Mucosa of descending colon (tissue), 3 donors: ENCODE measurements around the gene HSD11B1. TPM values are rescaled to one million over a fixed set of nuclear protein-coding genes. Genes with fewer than 3 reads are reported as not detected.

Experiments
- ATAC-seq: fragments of 200-7000 bp; cut with Tn5 transposase; one replicate; pipeline ENCODE4 v1.9.1; 2020; ENCODE audit warnings: mild to moderate bottlenecking, moderate library complexity
- DNase-seq, 3 donors: peaks; one replicate each; pipeline ENCODE4 v3.0.0-alpha.2; 2020
- H3K36me3 ChIP-seq: fragments of 200-600 bp; one replicate; pipeline ENCODE4 v1.8.0; 2021; ENCODE audit warnings: low read depth, mild to moderate bottlenecking
- H3K4me1 ChIP-seq: fragments of 200-600 bp; one replicate; pipeline ENCODE4 v1.8.0; 2021; ENCODE audit warnings: low read depth, mild to moderate bottlenecking
- H3K4me3 ChIP-seq: fragments of 200-600 bp; one replicate; pipeline ENCODE4 v1.8.0; 2021; ENCODE audit warnings: mild to moderate bottlenecking
- H3K9me3 ChIP-seq: fragments of 200-600 bp; one replicate; pipeline ENCODE4 v1.8.0; 2021; ENCODE audit warnings: mild to moderate bottlenecking
- CTCF ChIP-seq: fragments of 200-600 bp; IDR thresholded peaks from one replicate; pipeline ENCODE4 v1.8.0; 2022; ENCODE audit warnings: antibody characterized with exemption, mild to moderate bottlenecking
- intact Hi-C, 2 donors: fragments of 100-400 bp; cut with DNase I in 1 of 2; cut with micrococcal nuclease in 1 of 2; formaldehyde crosslinking; loops; one replicate each; pipeline versions ENCODE4 v1.11.0 to v1.11.1; 2022; cut with DNase I, micrococcal nuclease
- total RNA-seq, 3 donors: library from RNA; stranded (reverse); fragmentation: NEBNext Ultra II Directional in 2 of 3; extraction: Animal tissue kit (Norgen Biotek cat#: 25700) in 2 of 3; gene quantifications; one replicate each; pipeline versions ENCODE4 v1.2.1 to v1.2.4, GENCODE V29; 2021 to 2023
- donor health status: DM: no; HTN: no; CAD: no; lungs with moderate emphysema.
- donor health status: DM: no; HTN: no; CAD: no.
- donor health status: DM: no; HTN: yes; CAD: no.

HSD11B1 gene
- total RNA-seq, 3 donors from 2014 or later: 2.8 to 5.7 TPM; not detected in 1

GRCh38 chr1:209783386-209783785 lies 78.7 kb downstream of the HSD11B1 start:
- ATAC-seq (no peak), DNase-seq (no peak)
- intact Hi-C loops: no loop called here
- H3K36me3 ChIP-seq: no peaks in the 10 kb centered on the region
- H3K4me1 ChIP-seq: peaks cover 11% of the 10 kb centered on the region
- TF ChIP-seq CTCF: no peak
- H3K9me3 ChIP-seq: no peaks in the 10 kb centered on the region
- H3K4me3 ChIP-seq: no peak overlapping the region

Other genes with a start within 250 kb of the HSD11B1 start
- under 1 TPM in 1 of 3 donors, not detected in 2; 0.60 TPM for gene CAMK1G, start 121.1 kb upstream of the HSD11B1 start, total RNA-seq
- gene LAMB3, start 52.4 kb upstream of the HSD11B1 start, total RNA-seq: 100 to 1,000 TPM in 1 of 3 donors, 10 to 100 TPM in 2; 40.3 to 142 (median 62.1) TPM
- gene G0S2, start 29.4 kb upstream of the HSD11B1 start, total RNA-seq: 10 to 100 TPM in 1 of 3 donors, 1 to 10 TPM in 2; 5.8 to 13.5 (median 9.0) TPM
- 1 to 10 TPM; 4.7 to 7.7 (median 6.4) TPM for gene TRAF3IP3, start 51.2 kb downstream of the HSD11B1 start, total RNA-seq
- gene C1orf74, start 79.7 kb downstream of the HSD11B1 start, total RNA-seq: 1 to 10 TPM; 1.9 to 3.4 (median 2.7) TPM
- gene IRF6, start 101.3 kb downstream of the HSD11B1 start, total RNA-seq: 100 to 1,000 TPM in 1 of 3 donors, 10 to 100 TPM in 2; 42.9 to 115 (median 96.9) TPM
- 1 to 10 TPM; 5.4 to 8.8 (median 6.7) TPM for gene UTP25, start 123.1 kb downstream of the HSD11B1 start, total RNA-seq
- under 1 TPM in 1 of 3 donors, not detected in 2; 0.41 TPM for gene SYT14, start 233.4 kb downstream of the HSD11B1 start, total RNA-seq